ENCODE measurements around the gene RGS1. TPM values are rescaled to one million over a fixed set of nuclear protein-coding genes. Genes with fewer than 3 reads are reported as not detected.

RGS1 gene
- total and polyA plus RNA-seq, 2 of the 8 experiments (the other 6 are each of a cell fraction or from before 2014, with no cell fraction given), result not detected

DNA sequence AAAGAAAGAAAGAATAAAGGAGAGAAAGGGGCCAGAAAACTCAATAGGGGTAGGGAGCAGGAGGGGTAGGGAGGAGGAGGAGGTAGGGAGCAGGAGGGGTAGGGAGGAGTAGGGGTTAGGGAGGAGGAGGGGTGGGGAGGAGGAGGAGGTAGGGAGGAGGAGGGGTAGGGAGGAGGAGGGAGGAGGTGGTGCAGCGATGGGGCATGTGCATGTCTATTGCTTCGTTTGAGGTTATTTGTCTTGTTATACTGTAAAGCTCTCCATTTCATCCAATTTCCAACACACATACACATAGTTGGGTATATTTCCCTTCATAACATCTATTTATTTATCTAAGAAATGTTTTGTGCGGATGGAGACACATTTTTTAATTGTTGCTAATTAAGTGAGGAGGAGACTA is 19.7 kb downstream of the RGS1 start:
- H3K23ac ChIP-seq (ENCODE audit: insufficient read length), result no peak overlapping the region
- H3K9me3 ChIP-seq (ENCODE audit: insufficient read depth in 2 of 2, low read depth in 1 of 2, low read length in 1 of 2), result no peaks in the 10 kb centered on the region
- H3K36me3 ChIP-seq (ENCODE audit: control insufficient read depth in 2 of 4, insufficient read depth in 4 of 4, low read length in 3 of 4), result no peaks in the 10 kb centered on the region; a peak in 1 of 8 replicates
- no peak overlapping the region for H2BK120ac ChIP-seq (replicated peaks; ENCODE audit: low read depth, low read length)
- no peaks in the 10 kb centered on the region for H3K23me2 ChIP-seq (ENCODE audit: low read depth, low read length)
- no peak for FAIRE-seq
- H4K91ac ChIP-seq (replicated peaks; ENCODE audit: insufficient read length, low read length), result no peak overlapping the region
- no peak overlapping the region for H4K8ac ChIP-seq (ENCODE audit: extremely low read depth, insufficient read depth, low read length)
- H3K4me1 ChIP-seq (replicated peaks in 1 of 4; ENCODE audit: control insufficient read depth in 3 of 4, insufficient read depth in 4 of 4, low read length in 3 of 4), result no peaks in the 10 kb centered on the region
- no peak overlapping the region for H4K5ac ChIP-seq (ENCODE audit: insufficient read length, low read depth, low read length)
- H2AFZ ChIP-seq (ENCODE audit: low read length), result no peak overlapping the region
- no peak overlapping the region for H3K18ac ChIP-seq (ENCODE audit: extremely low read depth, low read length)
- H3K27me3 ChIP-seq (replicated peaks in 1 of 4; ENCODE audit: control insufficient read depth in 3 of 4, extremely low read depth in 1 of 4, insufficient read depth in 3 of 4, low read length in 3 of 4), result no peaks in the 10 kb centered on the region
- no peak overlapping the region for H2AK5ac ChIP-seq (ENCODE audit: low read depth, low read length)
- ChIA-PET CTCF (ENCODE audit: partially characterized antibody) (interaction anchor here (0.6 to 1.1 kb wide), 4 partner anchors 14 to 121 kb away, joined by 3 read pairs; no protein-coding TSS in a partner anchor), POLR2A (ENCODE audit: partially characterized antibody) (no interaction called here)
- no peak overlapping the region for H3K27ac ChIP-seq (ENCODE audit: low read depth, low read length)
- H3K79me2 ChIP-seq (ENCODE audit: control insufficient read depth in 1 of 2, insufficient read depth in 2 of 2, low read length in 2 of 2), result no peaks in the 10 kb centered on the region
- H3K4ac ChIP-seq (replicated peaks; ENCODE audit: insufficient read length, low read depth, low read length), result no peak overlapping the region
- H2BK12ac ChIP-seq (ENCODE audit: low read depth, low read length), result no peak overlapping the region
- TF ChIP-seq, protein P1, sequence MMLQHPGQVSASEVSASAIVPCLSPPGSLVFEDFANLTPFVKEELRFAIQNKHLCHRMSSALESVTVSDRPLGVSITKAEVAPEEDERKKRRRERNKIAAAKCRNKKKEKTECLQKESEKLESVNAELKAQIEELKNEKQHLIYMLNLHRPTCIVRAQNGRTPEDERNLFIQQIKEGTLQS (IDR thresholded peaks at IDR 0.05; ENCODE audit: insufficient read depth, low read depth, low read length), result no peak
- TF ChIP-seq HDAC2 (IDR thresholded peaks at IDR 0.05; ENCODE audit: borderline replicate concordance in 1 of 2, low read depth in 2 of 2, low read length in 2 of 2) (no peak), EZH2 (IDR thresholded peaks at IDR 0.05; ENCODE audit: low read depth, low read length, severe bottlenecking) (no peak), CHD2 (IDR thresholded peaks at IDR 0.05; ENCODE audit: low read length) (no peak), RFX5 (IDR thresholded peaks at IDR 0.05; ENCODE audit: borderline replicate concordance, low read depth, low read length) (no peak), KDM5A (IDR thresholded peaks at IDR 0.05; ENCODE audit: low read length) (no peak), RNF2 (IDR thresholded peaks at IDR 0.05; ENCODE audit: borderline replicate concordance, low read depth, low read length, missing control alignments, poor library complexity, severe bottlenecking) (no peak), TBP (IDR thresholded peaks at IDR 0.05; ENCODE audit: low read depth, low read length) (no peak), PHF8 (conservative IDR thresholded peaks at IDR 0.05; ENCODE audit: low read depth, low read length) (no peak), SIX5 (IDR thresholded peaks at IDR 0.05; ENCODE audit: low read depth, low read length) (no peak), MAFK (IDR thresholded peaks at IDR 0.05; ENCODE audit: low read depth, low read length) (no peak)
- TF ChIP-seq, protein P2, sequence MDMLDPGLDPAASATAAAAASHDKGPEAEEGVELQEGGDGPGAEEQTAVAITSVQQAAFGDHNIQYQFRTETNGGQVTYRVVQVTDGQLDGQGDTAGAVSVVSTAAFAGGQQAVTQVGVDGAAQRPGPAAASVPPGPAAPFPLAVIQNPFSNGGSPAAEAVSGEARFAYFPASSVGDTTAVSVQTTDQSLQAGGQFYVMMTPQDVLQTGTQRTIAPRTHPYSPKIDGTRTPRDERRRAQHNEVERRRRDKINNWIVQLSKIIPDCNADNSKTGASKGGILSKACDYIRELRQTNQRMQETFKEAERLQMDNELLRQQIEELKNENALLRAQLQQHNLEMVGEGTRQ (IDR thresholded peaks at IDR 0.05; ENCODE audit: low read length), result no peak
- no peaks in the 10 kb centered on the region for H3K79me1 ChIP-seq (ENCODE audit: low read depth, low read length)
- no peak overlapping the region for H3K14ac ChIP-seq (ENCODE audit: insufficient read length)
- H3K56ac ChIP-seq (replicated peaks; ENCODE audit: insufficient read length, low read depth, low read length), result no peak overlapping the region
- H2BK15ac ChIP-seq (ENCODE audit: low read length), result no peak overlapping the region
- no peak overlapping the region for H2BK20ac ChIP-seq (ENCODE audit: low read length)
- no peak overlapping the region for H3K4me2 ChIP-seq (ENCODE audit: insufficient read depth in 1 of 2, low read depth in 2 of 2, low read length in 2 of 2)
- H3K9ac ChIP-seq (replicated peaks in 1 of 4; ENCODE audit: extremely low read depth in 1 of 4, low read depth in 3 of 4, low read length in 3 of 4), result no peak overlapping the region
- no peak for DNase-seq (ENCODE audit: low read depth in 1 of 2, low spot score in 2 of 2)
- H3K4me3 ChIP-seq (ENCODE audit: extremely low read depth in 1 of 4, insufficient read depth in 2 of 4, low read depth in 3 of 4, low read length in 4 of 4), result no peak overlapping the region
- no peaks in the 10 kb centered on the region for H4K20me1 ChIP-seq (replicated peaks in 1 of 2; ENCODE audit: control insufficient read depth in 1 of 2, insufficient read depth in 2 of 2, low read length in 2 of 2)
- no peak overlapping the region for H2BK5ac ChIP-seq (ENCODE audit: low read depth, low read length)
- 95% methylated on average over 2 of the region's 3 CpGs; no CpG with 5 or more reads in 1 of the 2 experiments for WGBS, 2 experiments (ENCODE audit: extremely low coverage in 1 of 2, insufficient coverage in 1 of 2, insufficient read length in 1 of 2, insufficient replicate concordance in 2 of 2, low coverage in 1 of 2, low lambda C conversion rate in 2 of 2, missing lambda C conversion rate in 1 of 2)
